Measurements from ENCODE around the gene ZNF839. TPM values are rescaled to one million over a fixed set of nuclear protein-coding genes. Genes with fewer than 3 reads are reported as not detected.

The ZNF839 gene
- polyA plus RNA-seq, 1 of the 3 experiments (the other 2 are of a cell fraction) = 15.4 TPM

GRCh38 chr14:102316743-102317563, 2.6 kb upstream of the ZNF839 start:
- CTCF ChIA-PET = interaction anchor here (0.6 to 7.4 kb wide), 30 partner anchors 9 to 1641 kb away, joined by 3 to 65 read pairs (median 3); partner anchors contain the start of gene MOK
- Histone ChIP-seq H3K4me1 (ENCODE audit: control insufficient read depth in 1 of 2, insufficient read depth in 2 of 2, low read depth in 1 of 2, low read length in 1 of 2) (peaks cover 5 to 26% of the 10 kb centered on the region in 2 experiments; a peak in 3 of 4 replicates), H3K4me2 (peak overlapping the region; percentile 83), H3K27me3 (ENCODE audit: insufficient read depth) (no peaks in the 10 kb centered on the region), H3K9me2 (no peaks in the 10 kb centered on the region), H3K9me3 (no peaks in the 10 kb centered on the region), H3K27ac (ENCODE audit: low read depth in 2 of 2, low read length in 1 of 2) (peak overlapping the region; percentile 70 to 90), H3K4me3 (ENCODE audit: low read depth in 2 of 2, low read length in 1 of 2) (peak overlapping the region; percentile 59 to 62), H2AFZ (ENCODE audit: low read depth) (peak overlapping the region; percentile 99), H4K20me1 (ENCODE audit: insufficient read depth) (no peaks in the 10 kb centered on the region), H3K36me3 (replicated peaks in 1 of 2; ENCODE audit: control insufficient read depth in 1 of 2, insufficient read depth in 2 of 2, low read length in 1 of 2) (no peaks in the 10 kb centered on the region), H3F3A (replicated peaks; ENCODE audit: insufficient read depth) (peaks cover 15% of the 10 kb centered on the region), H3K79me2 (ENCODE audit: insufficient read depth) (peaks cover 12% of the 10 kb centered on the region; the same call in 1 of the 2 replicates), H3K9ac (peak overlapping the region; percentile 57; the same call in 1 of the 2 replicates)
- POLR2A ChIA-PET = interaction anchor here (0.6 to 1.0 kb wide), 3 partner anchors 126 to 600 kb away, joined by 3 to 6 read pairs (median 3); no protein-coding TSS in a partner anchor
- TF ChIP-seq NFIC (IDR thresholded peaks at IDR 0.05; ENCODE audit: borderline replicate concordance) (peak; percentile 7; the same call in 1 of the 2 replicates), TEAD4 (IDR thresholded peaks at IDR 0.05; ENCODE audit: borderline replicate concordance, insufficient read depth) (peak; percentile 97), REST (IDR thresholded peaks at IDR 0.05; ENCODE audit: low read depth, low read length) (peak; percentile 47; the same call in 1 of the 2 replicates), MXI1 (IDR thresholded peaks at IDR 0.05; ENCODE audit: low read depth, low read length) (peak; percentile 49), MAX (IDR thresholded peaks at IDR 0.05; ENCODE audit: low read depth) (peak; percentile 67), GATA2 (CRISPR knock-in tag; IDR thresholded peaks at IDR 0.05) (no peak), ELF1 (IDR thresholded peaks at IDR 0.05) (peak; percentile 59), PBX3 (IDR thresholded peaks at IDR 0.05) (peak; percentile 70), NRF1 (IDR thresholded peaks at IDR 0.05; ENCODE audit: low read depth, low read length) (no peak; the same call in 1 of the 2 replicates), CTCF (IDR thresholded peaks at IDR 0.05) (peak; percentile 77), FOXM1 (IDR thresholded peaks at IDR 0.05; ENCODE audit: low read depth) (no peak), FOSL2 (IDR thresholded peaks at IDR 0.05; ENCODE audit: borderline replicate concordance, low read depth) (peak; percentile 67; the same call in 1 of the 2 replicates), RCOR1 (IDR thresholded peaks at IDR 0.05; ENCODE audit: low read length) (peak; percentile 65; the same call in 1 of the 2 replicates), RFX5 (IDR thresholded peaks at IDR 0.05; ENCODE audit: low read length) (peak; percentile 16; the same call in 1 of the 2 replicates), CHD2 (IDR thresholded peaks at IDR 0.05; ENCODE audit: low read length, partially characterized antibody) (peak; percentile 69)
- WGBS (ENCODE audit: low lambda C conversion rate) = 5% methylated on average over 35 of the region's 54 CpGs
- peak; percentile 93 for DNase-seq
